Panc1 (cell line): ENCODE results near the gene CDC37L1. TPM values are rescaled to one million over a fixed set of nuclear protein-coding genes. Genes with fewer than 3 reads are reported as not detected.

Experiments
- ATAC-seq: fragments of 200-7000 bp; cut with Tn5 transposase; 2 replicates; pipeline ENCODE4 v1.9.1; 2020; ENCODE audit warnings: mild to moderate bottlenecking, moderate library complexity
- BruUV-seq: library from RNA; stranded (reverse); fragments of 400-500 nt; replicated peaks from 2 replicates; lab custom pipeline; 2021; lab: Mats Ljungman, UMichigan
- CTCF ChIA-PET: fragments of 300-600 bp; sonication (Branson Sonifier 250); formaldehyde crosslinking; loops from one replicate; lab custom pipeline; 2022; ENCODE audit warnings: antibody characterized with exemption; lab: Charles Lee
- POLR2A ChIA-PET: fragments of 300-600 bp; sonication (Branson Sonifier 250); formaldehyde crosslinking; loops from one replicate; lab custom pipeline; 2022; ENCODE audit warnings: antibody characterized with exemption; lab: Charles Lee
- DNase-seq: peaks from one replicate; pipeline ENCODE4 v3.0.0-alpha.2; 2010; ENCODE audit warnings: low read depth, low spot score
- H3K27ac ChIP-seq: 2 replicates; pipeline ENCODE4 v1.5.1; 2011; ENCODE audit warnings: mild to moderate bottlenecking, low read length, inconsistent platforms
- H3K27me3 ChIP-seq: fragments of 200-500 bp; sonication (Bioruptor generic); 2 replicates; pipeline ENCODE4 v1.6.0; 2014; ENCODE audit warnings: low read length, inconsistent platforms; ENCODE audit not compliant: control insufficient read depth, insufficient read depth
- H3K36me3 ChIP-seq: fragments of 200-500 bp; sonication (Bioruptor generic); 2 replicates; pipeline ENCODE4 v1.5.1; 2014; ENCODE audit warnings: inconsistent platforms, mild to moderate bottlenecking, low read length, moderate library complexity; ENCODE audit not compliant: control insufficient read depth, insufficient read depth
- H3K4me1 ChIP-seq: 2 replicates; pipeline ENCODE4 v1.5.1; 2011; ENCODE audit warnings: inconsistent platforms, mild to moderate bottlenecking, low read length, moderate library complexity; ENCODE audit not compliant: control insufficient read depth, insufficient read depth
- H3K4me3 ChIP-seq, 2 experiments: 2 replicates each; pipeline ENCODE4 v1.5.1; 2011 to 2012; ENCODE audit warnings: low read depth in 2 of 2, low read length in 2 of 2, mild to moderate bottlenecking in 2 of 2, inconsistent platforms in 1 of 2, moderate library complexity in 1 of 2
- H3K9me3 ChIP-seq: fragments of 200-500 bp; sonication (Bioruptor generic); 2 replicates; pipeline ENCODE4 v1.5.1; 2014; ENCODE audit warnings: low read depth, mild to moderate bottlenecking, inconsistent platforms, low read length, moderate library complexity; ENCODE audit not compliant: control insufficient read depth, insufficient read depth
- CTCF ChIP-seq: fragments of 450-650 bp; IDR thresholded peaks from 2 replicates; pipeline ENCODE4 v1.5.1; 2017; ENCODE audit warnings: mild to moderate bottlenecking
- POLR2AphosphoS5 ChIP-seq: IDR thresholded peaks from 2 replicates; pipeline ENCODE4 v1.6.1; 2012; ENCODE audit warnings: mild to moderate bottlenecking, low read depth, low read length, moderate library complexity
- REST ChIP-seq, 2 experiments: IDR thresholded peaks; 2 replicates each; pipeline ENCODE4 v1.6.1; 2011 to 2012; ENCODE audit warnings: low read depth in 2 of 2, control low read depth in 1 of 2, low read length in 1 of 2, mild to moderate bottlenecking in 1 of 2, moderate library complexity in 1 of 2; ENCODE audit not compliant: insufficient read depth in 1 of 2
- SIN3A ChIP-seq: IDR thresholded peaks from 2 replicates; pipeline ENCODE4 v1.6.1; 2012; ENCODE audit warnings: low read depth, mild to moderate bottlenecking, low read length, moderate library complexity, borderline replicate concordance; ENCODE audit not compliant: insufficient read depth
- TCF7L2 ChIP-seq: IDR thresholded peaks from 2 replicates; pipeline ENCODE4 v1.6.1; 2011; ENCODE audit warnings: mild to moderate bottlenecking, low read depth, low read length, inconsistent platforms
- in situ Hi-C: cut with HindIII; loops from 2 replicates; pipeline ENCODE4 v1.10.0; 2016; ENCODE audit warnings: low sequenced_read_pairs, low pct_unique_long_range_greater_than_20kb
- intact Hi-C: fragments of 100-400 bp; cut with micrococcal nuclease; formaldehyde crosslinking; loops from one replicate; pipeline ENCODE4 v1.10.0; 2022; ENCODE audit not compliant: unreplicated experiment
- total RNA-seq: library from RNA; stranded (reverse); gene quantifications from one replicate; pipeline ENCODE4 v1.2.1, GENCODE V29; 2021; ENCODE audit not compliant: unreplicated experiment

Gene CDC37L1
- total RNA-seq, 1 experiment from 2014 or later = 3.0 TPM

GRCh38 chr9:4638968-4639367, 40.4 kb upstream of the CDC37L1 start:
- no peak for ATAC-seq

GRCh38 chr9:4639420-4639819, 39.9 kb upstream of the CDC37L1 start:
- DNase-seq = no peak
- in situ Hi-C loops (no loop called here), intact Hi-C loops (no loop called here)
- BruUV-seq = no TSS peak
- no peak for ATAC-seq
- Histone ChIP-seq H3K4me1 (no peaks in the 10 kb centered on the region), H3K9me3 (no peaks in the 10 kb centered on the region), H3K27me3 (no peaks in the 10 kb centered on the region), H3K27ac (no peak overlapping the region), H3K4me3 (no peak overlapping the region), H3K36me3 (no peaks in the 10 kb centered on the region)
- CTCF ChIA-PET = interaction anchor here (1.0 kb wide), 1 partner anchor 35 kb away, joined by 3 read pairs; no protein-coding TSS in a partner anchor
- POLR2A ChIA-PET = no interaction called here
- TF ChIP-seq CTCF (no peak), POLR2AphosphoS5 (no peak), SIN3A (no peak), TCF7L2 (no peak), REST (IDR thresholded peaks at IDR 0.05; ENCODE audit: insufficient read depth in 1 of 2, low read depth in 2 of 2, low read length in 1 of 2) (no peak)

More at GRCh38 chr9:4638968-4639367, 40.4 kb upstream of the CDC37L1 start:
- ChIA-PET CTCF (no interaction called here), POLR2A (no interaction called here)
- no peaks in the 10 kb centered on the region for H3K4me1 ChIP-seq
- TF ChIP-seq POLR2AphosphoS5 (no peak), TCF7L2 (no peak), CTCF (no peak), REST (IDR thresholded peaks at IDR 0.05; ENCODE audit: insufficient read depth in 1 of 2, low read depth in 2 of 2, low read length in 1 of 2) (no peak), SIN3A (no peak)
- no peaks in the 10 kb centered on the region for H3K36me3 ChIP-seq
- H3K9me3 ChIP-seq = no peaks in the 10 kb centered on the region
- in situ Hi-C loops (no loop called here), intact Hi-C loops (no loop called here)
- no peak overlapping the region for H3K27ac ChIP-seq
- no peak for DNase-seq
- no peak overlapping the region for H3K4me3 ChIP-seq
- no peaks in the 10 kb centered on the region for H3K27me3 ChIP-seq
- BruUV-seq = no TSS peak
